CD14-positive monocyte (primary cell): Measurements from ENCODE around the gene BRICD5. TPM values are rescaled to one million over a fixed set of nuclear protein-coding genes. Genes with fewer than 3 reads are reported as not detected.

Experiments used
- DNase-seq, 3 donors: peaks; one replicate each; pipeline ENCODE4 v3.0.0-alpha.2; 2011 to 2022
- H2AFZ ChIP-seq: 2 replicates; pipeline ENCODE4 v1.6.0; 2012; ENCODE audit warnings: mild to moderate bottlenecking, low read depth, low read length, inconsistent platforms; ENCODE audit not compliant: insufficient read depth, poor library complexity, severe bottlenecking
- H3K27ac ChIP-seq, 2 donors: 1 replicate in 1 of 2; 2 replicates in 1 of 2; pipeline ENCODE4 v1.5.1; 2012 to 2013; ENCODE audit warnings: low read length in 2 of 2, control low read depth in 1 of 2, inconsistent platforms in 1 of 2, low read depth in 1 of 2, mild to moderate bottlenecking in 1 of 2
- H3K27me3 ChIP-seq, 2 donors: one replicate each; pipeline versions ENCODE4 v1.6.0 to v1.6.1; 2011 to 2013; ENCODE audit warnings: low read length in 2 of 2; ENCODE audit not compliant: control insufficient read depth in 2 of 2, insufficient read depth in 2 of 2
- H3K36me3 ChIP-seq, 2 donors: replicated peaks in 1 of 2; 1 replicate in 1 of 2; 2 replicates in 1 of 2; pipeline versions ENCODE4 v1.5.1 to v1.6.1; 2012 to 2013; ENCODE audit warnings: low read length in 2 of 2, control low read depth in 1 of 2, inconsistent platforms in 1 of 2, mild to moderate bottlenecking in 1 of 2; ENCODE audit not compliant: insufficient read depth in 2 of 2, control insufficient read depth in 1 of 2
- H3K4me1 ChIP-seq, 2 donors: 1 replicate in 1 of 2; 2 replicates in 1 of 2; pipeline versions ENCODE4 v1.5.1 to v1.6.1; 2012 to 2013; ENCODE audit warnings: low read length in 2 of 2, control low read depth in 1 of 2, inconsistent platforms in 1 of 2, mild to moderate bottlenecking in 1 of 2, moderate library complexity in 1 of 2; ENCODE audit not compliant: insufficient read depth in 2 of 2, control insufficient read depth in 1 of 2
- H3K4me2 ChIP-seq: replicated peaks from 2 replicates; pipeline ENCODE3; 2012; ENCODE audit warnings: low read length, moderate library complexity, mild to moderate bottlenecking; ENCODE audit not compliant: poor library complexity, severe bottlenecking; ENCODE audit errors: extremely low read depth
- H3K4me3 ChIP-seq, 3 experiments: fragments of 200-600 bp in 1 of 3; sonication (generic) in 1 of 3; replicated peaks in 1 of 3; 1 replicate in 2 of 3; 2 replicates in 1 of 3; pipeline ENCODE4 v1.5.1; 2011 to 2013; ENCODE audit warnings: low read length in 3 of 3, mild to moderate bottlenecking in 3 of 3, control low read depth in 2 of 3, low read depth in 2 of 3, inconsistent platforms in 1 of 3, moderate library complexity in 1 of 3
- H3K79me2 ChIP-seq: 2 replicates; pipeline ENCODE4 v1.6.0; 2012; ENCODE audit warnings: mild to moderate bottlenecking, control low read depth, inconsistent platforms, low read length, moderate library complexity; ENCODE audit not compliant: insufficient read depth
- H3K9ac ChIP-seq: 2 replicates; pipeline ENCODE4 v1.6.0; 2017; ENCODE audit warnings: low read length, mild to moderate bottlenecking; ENCODE audit not compliant: insufficient read depth, poor library complexity, severe bottlenecking
- H3K9me3 ChIP-seq, 2 donors: replicated peaks in 1 of 2; 1 replicate in 1 of 2; 2 replicates in 1 of 2; pipeline versions ENCODE4 v1.5.1 to v1.6.1; 2012 to 2013; ENCODE audit warnings: low read length in 2 of 2, control low read depth in 1 of 2; ENCODE audit not compliant: control insufficient read depth in 1 of 2, insufficient read depth in 1 of 2
- H4K20me1 ChIP-seq: 2 replicates; pipeline ENCODE4 v1.6.0; 2012; ENCODE audit warnings: mild to moderate bottlenecking, low read length, control low read depth, moderate library complexity; ENCODE audit not compliant: insufficient read depth
- H3K27ac Mint-ChIP-seq, 7 donors: one replicate each; pipeline ENCODE4 v1.8.0; 2020; ENCODE audit warnings: mild to moderate bottlenecking in 7 of 7, mixed read lengths in 7 of 7, moderate library complexity in 6 of 7, inconsistent platforms in 2 of 7
- H3K27me3 Mint-ChIP-seq, 3 donors: one replicate each; pipeline ENCODE4 v1.8.0; 2021 to 2022; ENCODE audit warnings: low read depth in 3 of 3, mild to moderate bottlenecking in 3 of 3, mixed read lengths in 3 of 3, moderate library complexity in 3 of 3, inconsistent platforms in 1 of 3
- H3K36me3 Mint-ChIP-seq, 2 donors: one replicate each; pipeline ENCODE4 v1.8.0; 2020; ENCODE audit warnings: mixed read lengths in 2 of 2, inconsistent platforms in 1 of 2, mild to moderate bottlenecking in 1 of 2
- H3K4me1 Mint-ChIP-seq: one replicate; pipeline ENCODE4 v1.8.0; 2020; ENCODE audit warnings: mild to moderate bottlenecking, mixed read lengths
- H3K4me3 Mint-ChIP-seq, 2 donors: one replicate each; pipeline ENCODE4 v1.8.0; 2020; ENCODE audit warnings: mild to moderate bottlenecking in 2 of 2, mixed read lengths in 2 of 2, moderate library complexity in 1 of 2
- H3K9me3 Mint-ChIP-seq, 7 donors: one replicate each; pipeline ENCODE4 v1.8.0; 2020 to 2022; ENCODE audit warnings: mixed read lengths in 7 of 7, mild to moderate bottlenecking in 6 of 7, moderate library complexity in 6 of 7, inconsistent platforms in 2 of 7
- WGBS: methylation state at CpG from one replicate; pipeline ENCODE4 v1.1.5; 2013; ENCODE audit warnings: missing lambda C conversion rate; ENCODE audit not compliant: insufficient coverage; 5-methylcytosine and 5-hydroxymethylcytosine counted together
- intact Hi-C, 2 donors: fragments of 100-400 bp; cut with micrococcal nuclease; formaldehyde crosslinking; loops; one replicate each; pipeline versions ENCODE4 v1.15.0 to v1.15.1; 2023
- polyA plus RNA-seq, 3 donors: library from polyadenylated mRNA; depleted of rRNA in 1 of 3; unstranded in 2 of 3; stranded (reverse) in 1 of 3; fragments of 300-500 nt in 2 of 3; fragments of >200 nt in 1 of 3; fragmentation: Illumina TruSeq in 2 of 3; gene quantifications; 1 replicate in 2 of 3; 2 replicates in 1 of 3; pipeline ENCODE4 v1.2.3, GENCODE V29; 2012 to 2021
- TF ChIP-seq, protein P1 (sequence below): fragments of 200-600 bp; IDR thresholded peaks from one replicate; pipeline ENCODE4 v1.8.0; 2022; ENCODE audit warnings: antibody characterized with exemption, mild to moderate bottlenecking

BRICD5 gene
- polyA plus RNA-seq, 3 donors, result 8.8 TPM; not detected in 2

DNA sequence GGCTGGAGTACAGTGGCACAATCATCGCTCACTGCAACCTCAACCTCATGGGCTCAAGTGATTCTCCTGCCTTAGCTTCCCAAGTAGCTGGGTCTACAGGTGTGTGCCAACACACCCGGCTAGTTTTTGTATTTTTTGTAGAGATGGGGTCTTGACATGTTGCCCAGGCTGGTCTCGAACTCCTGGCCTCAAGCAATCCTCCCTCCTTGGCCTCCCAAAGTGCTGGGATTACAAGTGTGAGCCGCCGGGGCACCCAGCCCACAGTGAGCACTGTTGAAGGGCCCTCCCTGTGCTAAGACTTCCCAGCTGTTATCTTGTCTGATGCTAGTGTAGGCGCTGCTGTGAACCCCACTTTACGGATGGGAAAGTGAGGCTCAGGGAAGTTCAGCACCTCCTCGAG lies 22.3 kb downstream of the BRICD5 start:
- Mint-ChIP-seq H3K4me3 (no peak overlapping the region), H3K27ac (peak overlapping the region in 1 of 7 donors; percentile 11), H3K4me1 (no peaks in the 10 kb centered on the region), H3K27me3 (peaks cover 8 to 16% (median 11%) of the 10 kb centered on the region in 3 donors), H3K36me3 (no peaks in the 10 kb centered on the region), H3K9me3 (no peaks in the 10 kb centered on the region)
- TF ChIP-seq, protein P1, sequence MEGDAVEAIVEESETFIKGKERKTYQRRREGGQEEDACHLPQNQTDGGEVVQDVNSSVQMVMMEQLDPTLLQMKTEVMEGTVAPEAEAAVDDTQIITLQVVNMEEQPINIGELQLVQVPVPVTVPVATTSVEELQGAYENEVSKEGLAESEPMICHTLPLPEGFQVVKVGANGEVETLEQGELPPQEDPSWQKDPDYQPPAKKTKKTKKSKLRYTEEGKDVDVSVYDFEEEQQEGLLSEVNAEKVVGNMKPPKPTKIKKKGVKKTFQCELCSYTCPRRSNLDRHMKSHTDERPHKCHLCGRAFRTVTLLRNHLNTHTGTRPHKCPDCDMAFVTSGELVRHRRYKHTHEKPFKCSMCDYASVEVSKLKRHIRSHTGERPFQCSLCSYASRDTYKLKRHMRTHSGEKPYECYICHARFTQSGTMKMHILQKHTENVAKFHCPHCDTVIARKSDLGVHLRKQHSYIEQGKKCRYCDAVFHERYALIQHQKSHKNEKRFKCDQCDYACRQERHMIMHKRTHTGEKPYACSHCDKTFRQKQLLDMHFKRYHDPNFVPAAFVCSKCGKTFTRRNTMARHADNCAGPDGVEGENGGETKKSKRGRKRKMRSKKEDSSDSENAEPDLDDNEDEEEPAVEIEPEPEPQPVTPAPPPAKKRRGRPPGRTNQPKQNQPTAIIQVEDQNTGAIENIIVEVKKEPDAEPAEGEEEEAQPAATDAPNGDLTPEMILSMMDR, result no peak
- WGBS, result 93% methylated on average over 5 of the region's 8 CpGs
- H3K79me2 ChIP-seq, result no peaks in the 10 kb centered on the region
- H3K36me3 ChIP-seq, result no peaks in the 10 kb centered on the region
- H3K27ac ChIP-seq, result no peak overlapping the region
- no peak overlapping the region for H3K9ac ChIP-seq
- no peaks in the 10 kb centered on the region for H3K9me3 ChIP-seq
- no peak for DNase-seq
- intact Hi-C loops, result no loop called here
- H3K4me2 ChIP-seq, result no peak overlapping the region
- no peaks in the 10 kb centered on the region for H3K4me1 ChIP-seq
- H3K4me3 ChIP-seq, result no peak overlapping the region
- no peak overlapping the region for H2AFZ ChIP-seq
- H4K20me1 ChIP-seq, result no peaks in the 10 kb centered on the region
- H3K27me3 ChIP-seq, result peaks cover 0 to 1% of the 10 kb centered on the region in 2 donors

DNA sequence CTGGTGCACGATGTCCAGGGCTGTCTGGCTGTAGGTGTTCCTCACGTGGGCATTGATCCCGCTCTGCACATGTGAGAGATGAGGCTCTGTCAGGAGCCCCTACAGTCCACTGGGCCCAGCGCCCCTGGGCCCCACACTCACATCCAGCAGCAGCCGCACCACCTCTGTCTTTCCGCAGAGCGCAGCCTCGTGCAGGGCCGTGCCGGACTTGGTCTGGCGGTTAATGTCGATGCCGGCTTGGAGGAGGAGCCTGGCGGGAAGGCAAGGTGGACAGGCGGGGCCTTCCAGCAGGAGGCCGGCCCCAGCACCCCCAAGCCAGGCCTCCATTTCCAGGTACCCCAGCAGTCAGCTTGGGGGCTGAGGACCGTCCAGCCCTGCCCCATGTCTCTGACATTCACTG lies 23.5 kb downstream of the BRICD5 start:
- Histone ChIP-seq H3K27ac (no peak overlapping the region), H3K9me3 (no peaks in the 10 kb centered on the region), H3K4me2 (no peak overlapping the region), H3K36me3 (no peaks in the 10 kb centered on the region), H4K20me1 (no peaks in the 10 kb centered on the region), H3K4me1 (no peaks in the 10 kb centered on the region), H3K9ac (no peak overlapping the region), H2AFZ (no peak overlapping the region), H3K27me3 (no peaks in the 10 kb centered on the region), H3K79me2 (no peaks in the 10 kb centered on the region), H3K4me3 (no peak overlapping the region)
- Mint-ChIP-seq H3K27ac (no peak overlapping the region), H3K36me3 (no peaks in the 10 kb centered on the region), H3K4me3 (no peak overlapping the region), H3K27me3 (peaks cover 4 to 9% (median 7%) of the 10 kb centered on the region in 3 donors), H3K9me3 (no peaks in the 10 kb centered on the region), H3K4me1 (no peaks in the 10 kb centered on the region)
- 87% methylated on average over 15 of the region's 17 CpGs for WGBS
- intact Hi-C loops, result no loop called here
- TF ChIP-seq, protein P1, result no peak
- no peak for DNase-seq
